Caco-2 (cell line): Measurements from ENCODE around the gene SCAMP4. TPM values are rescaled to one million over a fixed set of nuclear protein-coding genes. Genes with fewer than 3 reads are reported as not detected.

Source experiments
- BruUV-seq: library from RNA; stranded (reverse); fragments of 400-500 nt; replicated peaks from 2 replicates; lab custom pipeline; 2021; lab: Mats Ljungman, UMichigan
- CTCF ChIA-PET: fragments of 300-600 bp; sonication (Branson Sonifier 250); formaldehyde crosslinking; loops from one replicate; lab custom pipeline; 2022; ENCODE audit warnings: antibody characterized with exemption; lab: Charles Lee
- POLR2A ChIA-PET: fragments of 300-600 bp; sonication (Branson Sonifier 250); formaldehyde crosslinking; loops from one replicate; lab custom pipeline; 2022; ENCODE audit warnings: antibody characterized with exemption; lab: Charles Lee
- DNase-seq, 2 experiments: peaks; one replicate each; pipeline versions ENCODE4 v3.0.0 to v3.0.0-alpha.2; 2020 to 2022
- H3K27me3 ChIP-seq: replicated peaks from 2 replicates; pipeline ENCODE4 v1.6.0; 2011; ENCODE audit warnings: low read length; ENCODE audit not compliant: control insufficient read depth, insufficient read depth
- H3K36me3 ChIP-seq: 2 replicates; pipeline ENCODE4 v1.5.1; 2011; ENCODE audit warnings: low read length; ENCODE audit not compliant: control insufficient read depth, insufficient read depth
- H3K4me1 ChIP-seq: fragments of 250-450 bp; sonication (Bioruptor Pico); 2 replicates; pipeline ENCODE4 v1.5.1; 2020; ENCODE audit warnings: mild to moderate bottlenecking
- H3K4me3 ChIP-seq: 2 replicates; pipeline ENCODE4 v1.5.1; 2011; ENCODE audit warnings: low read depth, mild to moderate bottlenecking, control low read depth, low read length
- H3K9me3 ChIP-seq: fragments of 250-450 bp; sonication (Bioruptor Pico); 2 replicates; pipeline ENCODE4 v1.5.1; 2020; ENCODE audit warnings: mild to moderate bottlenecking, moderate library complexity
- H3K27ac Mint-ChIP-seq: one replicate; pipeline ENCODE4 v1.8.0; 2022; ENCODE audit warnings: mixed read lengths; ENCODE audit not compliant: unreplicated experiment
- H3K27me3 Mint-ChIP-seq: one replicate; pipeline ENCODE4 v1.8.0; 2022; ENCODE audit warnings: mixed read lengths; ENCODE audit not compliant: insufficient read depth, unreplicated experiment
- H3K36me3 Mint-ChIP-seq: one replicate; pipeline ENCODE4 v1.8.0; 2022; ENCODE audit warnings: mild to moderate bottlenecking, mixed read lengths; ENCODE audit not compliant: insufficient read depth, unreplicated experiment
- H3K4me1 Mint-ChIP-seq: one replicate; pipeline ENCODE4 v1.8.0; 2022; ENCODE audit warnings: low read depth, mixed read lengths; ENCODE audit not compliant: unreplicated experiment
- H3K4me3 Mint-ChIP-seq: one replicate; pipeline ENCODE4 v1.8.0; 2022; ENCODE audit warnings: mild to moderate bottlenecking, moderate library complexity, mixed read lengths; ENCODE audit not compliant: unreplicated experiment
- H3K9me3 Mint-ChIP-seq: one replicate; pipeline ENCODE4 v1.8.0; 2022; ENCODE audit warnings: mixed read lengths; ENCODE audit not compliant: unreplicated experiment
- intact Hi-C: fragments of 100-400 bp; cut with micrococcal nuclease; formaldehyde crosslinking; loops from one replicate; pipeline ENCODE4 v1.10.0; 2022; ENCODE audit not compliant: unreplicated experiment
- total RNA-seq: library from RNA; stranded (reverse); gene quantifications from 2 replicates; pipeline ENCODE4 v1.2.3, GENCODE V29; 2022
- TF ChIP-seq, protein P1 (sequence below), 2 experiments: fragments of 200-600 bp in 1 of 2; IDR thresholded peaks; 1 replicate in 1 of 2; 2 replicates in 1 of 2; pipeline versions ENCODE4 v1.5.1 to v1.8.0; 2011 to 2022; ENCODE audit warnings: antibody characterized with exemption in 1 of 2, control low read depth in 1 of 2, inconsistent platforms in 1 of 2, low read depth in 1 of 2, low read length in 1 of 2, mild to moderate bottlenecking in 1 of 2, moderate library complexity in 1 of 2; ENCODE audit not compliant: insufficient read depth in 1 of 2, severe bottlenecking in 1 of 2, unreplicated experiment in 1 of 2

Gene SCAMP4
- total RNA-seq, 1 experiment from 2014 or later = 84.1 TPM

DNA sequence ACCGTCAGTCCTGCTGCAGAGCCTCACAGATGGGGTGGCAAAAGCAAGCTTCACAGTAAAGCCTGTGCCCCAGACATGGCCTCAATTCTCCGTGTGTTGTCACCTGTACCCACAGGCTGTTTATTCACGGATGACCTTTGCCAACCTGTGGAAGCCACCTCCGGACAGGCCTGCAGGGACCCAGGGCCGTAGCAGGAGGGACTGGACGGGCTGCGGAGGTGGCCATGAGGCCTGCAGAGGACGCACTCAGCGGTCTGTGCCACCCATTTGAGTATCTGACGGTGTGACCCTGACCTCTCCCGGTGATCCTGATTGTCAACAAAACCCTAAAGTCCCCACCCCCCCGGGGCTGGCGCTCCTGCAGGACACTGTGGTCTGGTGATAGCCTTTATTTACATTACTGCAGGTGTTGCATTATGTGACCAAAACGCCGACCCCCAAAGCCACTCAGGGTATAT lies 34.0 kb upstream of the SCAMP4 start:
- BruUV-seq = no TSS peak
- no peak for DNase-seq
- Histone ChIP-seq H3K36me3 (no peaks in the 10 kb centered on the region; the same call in 1 of the 2 replicates), H3K4me1 (peaks cover 10% of the 10 kb centered on the region), H3K27me3 (no peaks in the 10 kb centered on the region), H3K9me3 (no peaks in the 10 kb centered on the region), H3K4me3 (no peak overlapping the region)
- POLR2A ChIA-PET = no interaction called here
- Mint-ChIP-seq H3K9me3 (no peaks in the 10 kb centered on the region), H3K27me3 (no peaks in the 10 kb centered on the region), H3K36me3 (peaks cover 26% of the 10 kb centered on the region), H3K27ac (no peak overlapping the region), H3K4me1 (peaks cover 8% of the 10 kb centered on the region), H3K4me3 (no peak overlapping the region)
- CTCF ChIA-PET = no interaction called here
- intact Hi-C loops = no loop called here
- TF ChIP-seq, protein P1, sequence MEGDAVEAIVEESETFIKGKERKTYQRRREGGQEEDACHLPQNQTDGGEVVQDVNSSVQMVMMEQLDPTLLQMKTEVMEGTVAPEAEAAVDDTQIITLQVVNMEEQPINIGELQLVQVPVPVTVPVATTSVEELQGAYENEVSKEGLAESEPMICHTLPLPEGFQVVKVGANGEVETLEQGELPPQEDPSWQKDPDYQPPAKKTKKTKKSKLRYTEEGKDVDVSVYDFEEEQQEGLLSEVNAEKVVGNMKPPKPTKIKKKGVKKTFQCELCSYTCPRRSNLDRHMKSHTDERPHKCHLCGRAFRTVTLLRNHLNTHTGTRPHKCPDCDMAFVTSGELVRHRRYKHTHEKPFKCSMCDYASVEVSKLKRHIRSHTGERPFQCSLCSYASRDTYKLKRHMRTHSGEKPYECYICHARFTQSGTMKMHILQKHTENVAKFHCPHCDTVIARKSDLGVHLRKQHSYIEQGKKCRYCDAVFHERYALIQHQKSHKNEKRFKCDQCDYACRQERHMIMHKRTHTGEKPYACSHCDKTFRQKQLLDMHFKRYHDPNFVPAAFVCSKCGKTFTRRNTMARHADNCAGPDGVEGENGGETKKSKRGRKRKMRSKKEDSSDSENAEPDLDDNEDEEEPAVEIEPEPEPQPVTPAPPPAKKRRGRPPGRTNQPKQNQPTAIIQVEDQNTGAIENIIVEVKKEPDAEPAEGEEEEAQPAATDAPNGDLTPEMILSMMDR (IDR thresholded peaks at IDR 0.05; ENCODE audit: insufficient read depth in 1 of 2, low read depth in 1 of 2, low read length in 1 of 2, severe bottlenecking in 1 of 2, unreplicated experiment in 1 of 2) = no peak

DNA sequence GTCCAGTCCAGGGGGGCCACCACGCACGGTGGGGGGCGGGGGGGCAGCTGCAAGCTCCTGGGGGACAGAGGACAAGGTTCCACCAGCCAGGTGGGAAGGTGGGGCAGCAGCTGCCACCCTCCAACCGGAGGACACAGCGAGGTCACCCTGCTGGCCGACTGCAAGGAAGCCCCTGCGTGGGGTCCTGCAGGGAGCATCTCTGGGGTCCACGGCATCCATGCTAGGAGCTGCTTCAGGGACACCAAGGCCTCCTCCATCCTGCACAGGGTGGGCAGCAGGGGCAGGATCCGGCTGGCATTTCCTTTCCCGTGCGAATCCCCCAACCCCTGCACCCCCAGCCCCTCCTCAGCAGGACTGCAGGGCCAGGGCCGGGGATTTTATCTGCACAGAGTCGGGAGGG lies 33.6 kb upstream of the SCAMP4 start:
- Histone ChIP-seq H3K36me3 (no peaks in the 10 kb centered on the region; the same call in 1 of the 2 replicates), H3K9me3 (no peaks in the 10 kb centered on the region), H3K4me1 (peaks cover 15% of the 10 kb centered on the region), H3K4me3 (no peak overlapping the region), H3K27me3 (no peaks in the 10 kb centered on the region)
- Mint-ChIP-seq H3K36me3 (peaks cover 31% of the 10 kb centered on the region), H3K27me3 (no peaks in the 10 kb centered on the region), H3K4me1 (peaks cover 8% of the 10 kb centered on the region), H3K9me3 (no peaks in the 10 kb centered on the region), H3K27ac (no peak overlapping the region), H3K4me3 (no peak overlapping the region)
- CTCF ChIA-PET = no interaction called here
- no TSS peak for BruUV-seq
- intact Hi-C loops = no loop called here
- TF ChIP-seq, protein P1 (IDR thresholded peaks at IDR 0.05; ENCODE audit: insufficient read depth in 1 of 2, low read depth in 1 of 2, low read length in 1 of 2, severe bottlenecking in 1 of 2, unreplicated experiment in 1 of 2) = no peak
- POLR2A ChIA-PET = no interaction called here
- DNase-seq = no peak

DNA sequence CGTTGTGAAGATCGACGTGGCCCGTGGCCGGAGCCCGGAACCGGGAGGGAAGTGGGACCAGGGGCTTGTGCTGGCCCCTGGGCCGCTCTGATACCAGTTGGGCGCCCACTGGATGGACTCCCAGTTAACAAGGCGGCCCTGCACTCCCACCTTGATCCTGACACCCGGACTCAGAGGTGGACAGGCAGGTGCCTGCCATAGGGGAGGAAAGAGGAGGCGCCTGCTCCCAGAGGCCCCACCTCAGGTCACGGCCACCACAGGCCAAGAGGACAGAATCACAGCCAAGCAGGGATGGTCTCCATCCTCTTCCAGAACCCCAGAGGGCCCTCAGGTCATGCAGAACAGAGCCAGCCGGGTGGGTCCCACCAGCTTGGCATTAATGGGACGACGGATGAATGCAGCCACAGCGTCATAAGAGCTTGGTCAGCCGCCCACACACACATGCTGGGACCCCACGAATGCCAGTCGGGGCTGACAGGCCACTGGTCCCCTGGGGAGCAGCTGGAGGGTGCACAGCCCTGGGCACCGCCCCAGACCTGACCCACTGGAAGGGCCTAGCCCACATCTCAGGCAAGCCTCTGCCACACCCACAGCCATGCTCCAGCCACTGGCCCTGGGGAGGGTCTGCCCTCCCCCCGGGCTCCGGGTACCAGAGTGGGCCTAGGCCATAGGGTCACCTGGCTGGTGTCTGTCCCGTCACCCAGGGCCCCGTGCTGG lies 32.2 kb upstream of the SCAMP4 start:
- CTCF ChIA-PET = no interaction called here
- Mint-ChIP-seq H3K27ac (no peak overlapping the region), H3K4me3 (no peak overlapping the region)

More for the DNA sequence above, 32.2 kb upstream of the SCAMP4 start:
- DNase-seq = no peak
- no peaks in the 10 kb centered on the region for H3K9me3 Mint-ChIP-seq
- H3K36me3 Mint-ChIP-seq = peaks cover 30% of the 10 kb centered on the region
- no peaks in the 10 kb centered on the region for H3K9me3 ChIP-seq
- H3K36me3 ChIP-seq = no peaks in the 10 kb centered on the region; the same call in 1 of the 2 replicates
- POLR2A ChIA-PET = no interaction called here
- no peaks in the 10 kb centered on the region for H3K27me3 Mint-ChIP-seq
- no TSS peak for BruUV-seq
- H3K4me3 ChIP-seq = no peak overlapping the region
- H3K4me1 ChIP-seq = peaks cover 15% of the 10 kb centered on the region
- H3K4me1 Mint-ChIP-seq = peaks cover 8% of the 10 kb centered on the region
- intact Hi-C loops = no loop called here
- no peaks in the 10 kb centered on the region for H3K27me3 ChIP-seq
- TF ChIP-seq, protein P1 (IDR thresholded peaks at IDR 0.05; ENCODE audit: insufficient read depth in 1 of 2, low read depth in 1 of 2, low read length in 1 of 2, severe bottlenecking in 1 of 2, unreplicated experiment in 1 of 2) = no peak
